ENCODE data around the gene PARP3. TPM values are rescaled to one million over a fixed set of nuclear protein-coding genes. Genes with fewer than 3 reads are reported as not detected.

PARP3 gene
- total and polyA plus RNA-seq, 2 experiments from 2014 or later: 17.3 to 26.6 TPM

GRCh38 chr3:51966486-51966885 lies 24.3 kb downstream of the PARP3 start:
- no peaks in the 10 kb centered on the region for H3K36me3 ChIP-seq
- H3K27ac ChIP-seq: no peak overlapping the region
- H3K4me3 ChIP-seq: peak overlapping the region; percentile 85
- no peaks in the 10 kb centered on the region for H3K9me3 ChIP-seq (ENCODE audit: low read depth)
- H3K27me3 ChIP-seq: no peaks in the 10 kb centered on the region
- no peak for DNase-seq (ENCODE audit: low read depth in 1 of 2, low spot score in 1 of 2)
- TF ChIP-seq, protein P1, sequence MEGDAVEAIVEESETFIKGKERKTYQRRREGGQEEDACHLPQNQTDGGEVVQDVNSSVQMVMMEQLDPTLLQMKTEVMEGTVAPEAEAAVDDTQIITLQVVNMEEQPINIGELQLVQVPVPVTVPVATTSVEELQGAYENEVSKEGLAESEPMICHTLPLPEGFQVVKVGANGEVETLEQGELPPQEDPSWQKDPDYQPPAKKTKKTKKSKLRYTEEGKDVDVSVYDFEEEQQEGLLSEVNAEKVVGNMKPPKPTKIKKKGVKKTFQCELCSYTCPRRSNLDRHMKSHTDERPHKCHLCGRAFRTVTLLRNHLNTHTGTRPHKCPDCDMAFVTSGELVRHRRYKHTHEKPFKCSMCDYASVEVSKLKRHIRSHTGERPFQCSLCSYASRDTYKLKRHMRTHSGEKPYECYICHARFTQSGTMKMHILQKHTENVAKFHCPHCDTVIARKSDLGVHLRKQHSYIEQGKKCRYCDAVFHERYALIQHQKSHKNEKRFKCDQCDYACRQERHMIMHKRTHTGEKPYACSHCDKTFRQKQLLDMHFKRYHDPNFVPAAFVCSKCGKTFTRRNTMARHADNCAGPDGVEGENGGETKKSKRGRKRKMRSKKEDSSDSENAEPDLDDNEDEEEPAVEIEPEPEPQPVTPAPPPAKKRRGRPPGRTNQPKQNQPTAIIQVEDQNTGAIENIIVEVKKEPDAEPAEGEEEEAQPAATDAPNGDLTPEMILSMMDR (IDR thresholded peaks at IDR 0.05; ENCODE audit: low read depth, low read length): no peak
- peaks cover 19% of the 10 kb centered on the region for H3K4me1 ChIP-seq (ENCODE audit: low read depth)

GRCh38 chr3:51966922-51967383 lies 24.8 kb downstream of the PARP3 start:
- H3K27ac ChIP-seq: peak overlapping the region; percentile 89
- no peaks in the 10 kb centered on the region for H3K36me3 ChIP-seq
- no peaks in the 10 kb centered on the region for H3K27me3 ChIP-seq
- no peak for DNase-seq (ENCODE audit: low read depth in 1 of 2, low spot score in 1 of 2)
- H3K9me3 ChIP-seq (ENCODE audit: low read depth): no peaks in the 10 kb centered on the region
- peaks cover 19% of the 10 kb centered on the region for H3K4me1 ChIP-seq (ENCODE audit: low read depth)
- TF ChIP-seq, protein P1 (IDR thresholded peaks at IDR 0.05; ENCODE audit: low read depth, low read length): no peak
- peak overlapping the region; percentile 85 for H3K4me3 ChIP-seq

DNA sequence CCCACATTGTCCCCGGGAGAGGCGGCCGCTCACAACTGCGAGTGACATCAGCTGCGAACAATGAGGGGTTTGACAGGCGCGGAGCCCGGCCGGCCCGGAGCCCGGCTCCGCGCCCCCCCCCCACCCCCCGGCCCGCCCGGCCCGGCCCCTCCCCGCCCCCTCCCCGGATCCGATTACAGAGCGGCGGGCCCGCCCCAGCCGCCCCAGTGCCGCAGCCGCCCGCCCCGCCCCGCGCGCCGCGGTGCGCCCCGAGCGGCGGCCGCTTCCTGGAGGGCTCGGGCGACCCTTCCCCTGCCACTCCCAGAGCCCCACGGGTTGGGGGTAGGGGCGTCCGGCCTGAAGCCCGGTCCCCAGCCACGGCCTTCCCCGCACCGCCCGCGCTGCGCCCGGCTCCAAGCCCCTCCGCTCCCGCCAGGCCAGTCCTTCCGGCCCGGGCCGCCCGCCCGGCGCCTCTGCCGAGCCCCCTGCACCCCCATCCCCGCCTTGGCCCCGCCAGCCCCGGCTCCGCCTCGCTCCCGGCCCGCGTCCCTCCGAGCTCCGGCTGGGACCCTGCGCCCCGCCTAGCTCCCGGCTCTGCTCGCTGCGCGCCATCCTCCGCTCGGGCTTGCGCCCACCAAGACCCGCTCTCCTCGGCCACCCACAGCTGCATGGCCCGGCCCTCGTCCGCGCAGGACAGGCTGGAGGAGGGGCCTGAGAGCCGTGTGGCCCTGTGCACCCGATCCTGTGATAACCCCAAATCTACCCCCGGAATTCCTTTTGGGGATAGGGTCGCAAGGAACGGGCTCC lies 25.4 kb downstream of the PARP3 start, which contains the start of gene PCBP4:
Gene PCBP4 (minus strand): TSS at position 71 of the 786 bp plus-strand sequence. CDS start 6,214 bp downstream, outside the sequence.
- H3K4me1 ChIP-seq (ENCODE audit: low read depth): peaks cover 19% of the 10 kb centered on the region
- H3K36me3 ChIP-seq: no peaks in the 10 kb centered on the region
- peak within 1 kb of the TSS; percentile 85 for H3K4me3 ChIP-seq
- peak within 1 kb of the TSS; percentile 89 for H3K27ac ChIP-seq
- H3K27me3 ChIP-seq: no peaks in the 10 kb centered on the region
- DNase-seq (ENCODE audit: low read depth in 1 of 2, low spot score in 1 of 2): peak; percentile 51 to 89
- TF ChIP-seq, protein P1 (IDR thresholded peaks at IDR 0.05; ENCODE audit: low read depth, low read length): no peak
- H3K9me3 ChIP-seq (ENCODE audit: low read depth): no peaks in the 10 kb centered on the region

- Histone ChIP-seq H3K27ac (peak overlapping the region; percentile 86), H3K4me3 (peak overlapping the region; percentile 85), H3K4me1 (ENCODE audit: low read depth) (peaks cover 17% of the 10 kb centered on the region), H3K36me3 (no peaks in the 10 kb centered on the region), H3K27me3 (no peaks in the 10 kb centered on the region), H3K9me3 (ENCODE audit: low read depth) (no peaks in the 10 kb centered on the region)
- TF ChIP-seq, protein P1 (IDR thresholded peaks at IDR 0.05; ENCODE audit: low read depth, low read length): no peak
- peak; percentile 57 to 63 for DNase-seq (ENCODE audit: low read depth in 1 of 2, low spot score in 1 of 2)
These were observed 26.1 kb downstream of the PARP3 start for GRCh38 chr3:51968170-51968775.

- Histone ChIP-seq H3K4me3 (no peak overlapping the region), H3K9me3 (ENCODE audit: low read depth) (no peaks in the 10 kb centered on the region), H3K36me3 (no peaks in the 10 kb centered on the region), H3K27ac (peak overlapping the region; percentile 86), H3K27me3 (no peaks in the 10 kb centered on the region), H3K4me1 (ENCODE audit: low read depth) (peaks cover 20% of the 10 kb centered on the region)
- DNase-seq (ENCODE audit: low read depth in 1 of 2, low spot score in 1 of 2): no peak
- TF ChIP-seq, protein P1 (IDR thresholded peaks at IDR 0.05; ENCODE audit: low read depth, low read length): no peak
These were observed 26.9 kb downstream of the PARP3 start for GRCh38 chr3:51968883-51969678.

Measured in cardiac muscle cell (in vitro differentiated cells and primary cell).